Astrocyte of the cerebellum (primary cell): ENCODE data around the gene RYR1.
"Not testable (repeated sequence)": the region's sequence is repeated elsewhere in the genome, so short reads cannot be mapped to it uniquely, and the experiment has no call there.

Experiments
- DNase-seq: peaks from one replicate; pipeline ENCODE4 v3.0.0-alpha.2; 2011; ENCODE audit warnings: low read depth
- H3K4me3 ChIP-seq: 2 replicates; pipeline ENCODE4 v1.5.1; 2011; ENCODE audit warnings: mild to moderate bottlenecking, low read depth, low read length, moderate library complexity
- in situ Hi-C: cut with HindIII; loops from 2 replicates; pipeline ENCODE4 v1.10.0; 2017; ENCODE audit warnings: low sequenced_read_pairs
- TF ChIP-seq, protein P1 (sequence below): IDR thresholded peaks from 2 replicates; pipeline ENCODE4 v1.5.1; 2012; ENCODE audit warnings: low read length, low read depth, moderate library complexity, mild to moderate bottlenecking; ENCODE audit errors: missing control alignments

RYR1 gene

DNA sequence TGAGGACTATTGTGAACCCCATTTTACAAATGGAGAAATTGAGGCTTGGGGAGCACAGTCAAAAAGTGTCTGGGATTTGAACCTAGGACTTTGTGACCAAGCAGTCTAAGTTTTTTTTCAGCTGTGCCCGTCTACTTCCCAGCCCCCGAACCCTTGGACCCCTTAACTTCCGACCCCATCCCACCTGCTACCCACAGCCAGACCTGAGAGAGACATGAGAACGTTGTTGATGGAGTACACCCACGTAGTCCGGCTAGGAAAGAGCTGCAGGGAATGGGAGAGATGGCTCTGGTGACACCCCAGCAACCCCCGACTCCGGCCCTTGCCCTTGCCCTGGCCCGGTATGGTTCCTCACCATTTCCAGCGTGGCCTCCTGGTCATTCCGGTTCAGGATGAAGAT, 166.2 kb downstream of the RYR1 start:
- DNase-seq = no peak
- H3K4me3 ChIP-seq = no peak overlapping the region

GRCh38 chr19:38602856-38603255, 169.4 kb downstream of the RYR1 start:
- in situ Hi-C loops, DNase-seq: not testable (repeated sequence)

More for the DNA sequence above, 166.2 kb downstream of the RYR1 start:
- TF ChIP-seq, protein P1, sequence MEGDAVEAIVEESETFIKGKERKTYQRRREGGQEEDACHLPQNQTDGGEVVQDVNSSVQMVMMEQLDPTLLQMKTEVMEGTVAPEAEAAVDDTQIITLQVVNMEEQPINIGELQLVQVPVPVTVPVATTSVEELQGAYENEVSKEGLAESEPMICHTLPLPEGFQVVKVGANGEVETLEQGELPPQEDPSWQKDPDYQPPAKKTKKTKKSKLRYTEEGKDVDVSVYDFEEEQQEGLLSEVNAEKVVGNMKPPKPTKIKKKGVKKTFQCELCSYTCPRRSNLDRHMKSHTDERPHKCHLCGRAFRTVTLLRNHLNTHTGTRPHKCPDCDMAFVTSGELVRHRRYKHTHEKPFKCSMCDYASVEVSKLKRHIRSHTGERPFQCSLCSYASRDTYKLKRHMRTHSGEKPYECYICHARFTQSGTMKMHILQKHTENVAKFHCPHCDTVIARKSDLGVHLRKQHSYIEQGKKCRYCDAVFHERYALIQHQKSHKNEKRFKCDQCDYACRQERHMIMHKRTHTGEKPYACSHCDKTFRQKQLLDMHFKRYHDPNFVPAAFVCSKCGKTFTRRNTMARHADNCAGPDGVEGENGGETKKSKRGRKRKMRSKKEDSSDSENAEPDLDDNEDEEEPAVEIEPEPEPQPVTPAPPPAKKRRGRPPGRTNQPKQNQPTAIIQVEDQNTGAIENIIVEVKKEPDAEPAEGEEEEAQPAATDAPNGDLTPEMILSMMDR = no peak
- in situ Hi-C loops = no loop called here

DNA sequence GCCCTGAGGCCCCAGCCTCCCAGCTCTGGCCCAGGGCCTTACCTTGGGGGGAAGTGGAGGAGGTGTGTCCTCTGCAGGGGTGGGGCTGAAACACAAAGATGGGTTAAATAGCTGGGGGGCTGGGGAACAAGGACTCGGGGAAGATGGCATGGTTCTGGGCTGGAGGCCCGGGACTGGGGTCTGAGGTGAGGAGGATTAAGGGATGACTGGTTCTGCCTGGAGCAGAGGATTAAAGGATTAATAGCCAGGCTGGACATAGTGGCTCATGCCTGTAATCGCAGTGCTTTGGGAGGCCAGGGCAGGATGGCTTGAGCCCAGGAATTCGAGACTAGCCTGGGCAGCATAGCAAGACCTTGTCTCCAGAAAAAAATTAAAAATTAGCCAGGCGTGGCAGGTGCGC, 172.6 kb downstream of the RYR1 start:
- in situ Hi-C loops = no loop called here
- DNase-seq = no peak
- no peak overlapping the region for H3K4me3 ChIP-seq
- TF ChIP-seq, protein P1 = no peak

More at GRCh38 chr19:38602856-38603255, 169.4 kb downstream of the RYR1 start:
- H3K4me3 ChIP-seq = not testable (repeated sequence)

GRCh38 chr19:38614289-38614688, 180.8 kb downstream of the RYR1 start:
- DNase-seq = no peak
- in situ Hi-C loops = no loop called here
- TF ChIP-seq, protein P1 = no peak
- no peak overlapping the region for H3K4me3 ChIP-seq

GRCh38 chr19:38615007-38615581, 181.6 kb downstream of the RYR1 start:
- in situ Hi-C loops = no loop called here
- DNase-seq = no peak

GRCh38 chr19:38616265-38616664, 182.8 kb downstream of the RYR1 start:
- in situ Hi-C loops = no loop called here
- no peak for DNase-seq
- no peak overlapping the region for H3K4me3 ChIP-seq
- TF ChIP-seq, protein P1 = no peak

More at GRCh38 chr19:38615007-38615581, 181.6 kb downstream of the RYR1 start:
- H3K4me3 ChIP-seq = no peak overlapping the region
- TF ChIP-seq, protein P1 = no peak

GRCh38 chr19:38617283-38617763, 183.8 kb downstream of the RYR1 start:
- in situ Hi-C loops = no loop called here
- no peak for DNase-seq
- H3K4me3 ChIP-seq = no peak overlapping the region
- TF ChIP-seq, protein P1 = no peak
